SH-SY5Y (cell line): Measurements from ENCODE around the gene GPR161.

Experiments
- GATA2 ChIP-seq: IDR thresholded peaks from 2 replicates; pipeline ENCODE4 v1.6.1; 2011; ENCODE audit warnings: mild to moderate bottlenecking, low read depth, low read length
- GATA3 ChIP-seq: IDR thresholded peaks from 2 replicates; pipeline ENCODE4 v1.6.1; 2011; ENCODE audit warnings: low read depth, mild to moderate bottlenecking, low read length, moderate library complexity

DNA sequence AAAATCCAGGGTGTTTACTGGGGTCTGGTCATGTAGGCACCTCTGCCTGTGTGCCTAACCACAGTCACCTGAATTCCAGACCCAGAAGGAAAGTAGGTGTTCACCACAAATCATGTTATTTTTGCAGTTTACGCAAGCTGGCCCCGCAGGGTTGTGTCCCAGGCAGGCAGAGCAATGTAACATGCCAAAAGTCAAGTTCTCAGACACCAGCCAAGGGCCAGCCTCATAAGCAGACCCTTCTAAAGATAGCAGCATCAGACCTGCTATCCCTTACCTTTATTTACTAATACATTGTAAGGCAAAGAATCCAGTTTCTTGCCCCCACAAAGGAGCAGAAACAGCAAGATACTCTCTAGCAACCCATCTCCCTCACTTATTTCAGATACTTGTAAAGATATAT, 83.0 kb downstream of the GPR161 start:
- TF ChIP-seq GATA3, result no peak
- no peak for TF ChIP-seq GATA2
